ENCODE measurements around the gene DENND6B.

The DENND6B gene

GRCh38 chr22:50309601-50309991 is 17.2 kb downstream of the DENND6B start:
- no peak overlapping the region for H3K4me3 ChIP-seq (ENCODE audit: low read depth, low read length)
- TF ChIP-seq CTCF (IDR thresholded peaks at IDR 0.05; ENCODE audit: borderline replicate concordance, insufficient read depth, low read depth, low read length): no peak

DNA sequence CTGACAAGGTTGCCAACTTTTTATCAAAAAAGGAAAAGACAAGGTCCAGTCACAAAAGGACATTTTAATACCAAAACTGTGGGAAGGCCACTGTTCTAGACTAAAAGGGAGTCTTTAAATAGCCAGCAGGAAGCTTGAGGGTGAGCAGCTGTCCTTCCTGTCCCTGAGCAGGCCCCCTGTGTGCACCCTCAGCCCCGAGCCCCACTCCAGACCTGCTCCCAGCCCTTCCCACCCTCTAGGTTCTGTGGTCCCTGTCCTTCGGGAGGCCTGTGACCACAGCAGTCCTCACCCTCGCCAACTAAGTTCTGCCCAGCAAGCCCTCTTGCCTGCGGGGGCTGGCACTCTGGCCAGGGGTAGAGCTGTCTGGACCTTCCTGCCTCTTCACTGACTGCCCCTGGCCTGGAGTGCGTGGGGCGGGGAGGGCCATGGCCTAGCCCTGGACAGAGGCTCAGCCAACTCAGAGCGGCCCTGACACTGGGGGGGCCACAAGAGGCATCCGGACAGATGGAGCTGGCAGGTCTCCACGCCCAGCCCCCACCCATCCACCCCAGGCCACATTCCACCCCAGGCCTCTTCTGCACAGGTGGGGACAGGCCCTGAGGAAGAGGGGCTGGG is 17.7 kb downstream of the DENND6B start:
- no peak for TF ChIP-seq CTCF (IDR thresholded peaks at IDR 0.05; ENCODE audit: borderline replicate concordance, insufficient read depth, low read depth, low read length)
- H3K4me3 ChIP-seq (ENCODE audit: low read depth, low read length): no peak overlapping the region

GRCh38 chr22:50308597-50308935 is 18.2 kb downstream of the DENND6B start:
- no peak overlapping the region for H3K4me3 ChIP-seq (ENCODE audit: low read depth, low read length)
- no peak for TF ChIP-seq CTCF (IDR thresholded peaks at IDR 0.05; ENCODE audit: borderline replicate concordance, insufficient read depth, low read depth, low read length)

DNA sequence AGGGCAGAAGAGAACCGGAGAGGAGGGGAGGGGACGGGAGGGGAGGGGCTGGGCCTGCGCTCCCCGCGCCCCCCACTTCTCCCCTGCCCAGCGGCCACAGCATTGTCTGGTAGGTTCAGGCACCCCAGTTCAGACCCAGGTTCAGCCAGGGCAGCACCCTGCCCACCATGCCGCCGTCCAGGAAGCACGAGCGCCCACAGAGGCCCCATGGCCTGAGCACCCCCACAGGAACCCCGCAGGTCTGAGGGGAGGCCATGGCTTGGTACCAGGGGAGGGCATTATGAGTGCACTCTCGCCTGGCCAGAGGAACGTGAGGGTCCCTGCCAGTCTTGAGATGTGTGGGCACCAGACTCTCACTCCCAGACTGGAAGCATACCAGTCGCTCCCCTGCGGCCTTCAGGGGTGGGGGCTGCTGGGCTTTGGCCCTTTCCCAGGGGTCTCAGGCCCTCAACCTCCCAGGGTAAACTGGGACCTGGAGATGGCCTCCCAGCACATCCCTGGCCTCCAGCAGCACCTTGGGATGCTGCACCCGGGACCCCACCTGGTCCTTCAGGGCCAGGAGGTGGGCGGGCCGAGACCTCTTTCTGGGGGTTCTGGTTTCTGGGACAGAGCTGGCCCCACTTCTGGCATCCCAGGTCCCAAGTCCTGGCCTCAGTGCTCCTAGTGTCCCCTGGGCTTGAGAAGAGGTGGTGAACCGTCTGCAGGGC is 18.8 kb downstream of the DENND6B start:
- H3K4me3 ChIP-seq (ENCODE audit: low read depth, low read length): no peak overlapping the region

GRCh38 chr22:50306753-50307749 is 19.8 kb downstream of the DENND6B start, which contains the start of gene PLXNB2:
PLXNB2 (minus strand) TSS chr22:50307646; CDS start chr22:50290584, 17,062 bp downstream.
- no peak for TF ChIP-seq CTCF (IDR thresholded peaks at IDR 0.05; ENCODE audit: borderline replicate concordance, insufficient read depth, low read depth, low read length)
- peak within 1 kb of the TSS; percentile 93 for H3K4me3 ChIP-seq (ENCODE audit: low read depth, low read length)

More for the DNA sequence above, 18.8 kb downstream of the DENND6B start:
- TF ChIP-seq CTCF (IDR thresholded peaks at IDR 0.05; ENCODE audit: borderline replicate concordance, insufficient read depth, low read depth, low read length): no peak

DNA sequence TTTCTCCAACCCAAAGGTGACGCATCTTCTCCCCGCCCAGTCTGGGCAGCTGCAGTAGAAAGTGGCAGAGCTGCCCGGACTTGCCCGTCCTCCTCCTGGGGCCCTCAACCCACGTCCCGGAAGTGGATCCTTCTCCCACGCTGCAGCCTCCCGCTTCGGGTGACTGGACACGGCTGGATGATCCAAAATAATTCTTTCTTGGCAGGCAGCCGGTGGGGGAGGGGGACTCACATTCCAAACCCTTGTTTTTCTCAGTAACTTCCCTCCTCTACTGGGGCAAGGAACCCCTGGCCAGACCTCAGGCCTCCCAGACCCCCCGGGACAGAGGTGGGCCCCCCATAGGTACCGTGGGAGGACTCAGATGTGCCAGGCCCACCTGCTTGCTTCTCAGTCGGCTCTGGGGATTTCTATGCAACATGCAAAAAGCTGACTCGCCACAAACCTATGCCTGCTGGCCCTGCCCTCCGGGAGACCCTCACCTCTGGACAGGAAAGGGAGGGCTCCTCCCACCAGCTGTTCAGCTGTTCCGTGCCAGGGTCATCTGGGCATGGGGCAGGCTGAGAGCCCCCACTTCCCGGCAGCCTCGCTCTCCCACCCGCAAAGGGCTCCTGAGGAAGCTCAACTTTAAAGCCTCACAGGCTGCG is 20.8 kb downstream of the DENND6B start:
- no peak for TF ChIP-seq CTCF (IDR thresholded peaks at IDR 0.05; ENCODE audit: borderline replicate concordance, insufficient read depth, low read depth, low read length)
- peak overlapping the region; percentile 93 for H3K4me3 ChIP-seq (ENCODE audit: low read depth, low read length)
